ENCODE results near the gene XRCC5.

GRCh38 chr2:216131175-216131926 lies 22.2 kb downstream of the XRCC5 start:
- TF ChIP-seq CTCF (IDR thresholded peaks at IDR 0.05) (no peak), POLR2AphosphoS5 (IDR thresholded peaks at IDR 0.05) (no peak), POLR2A (IDR thresholded peaks at IDR 0.05) (no peak)

Measured in prostate gland (tissue), 2 donors.